ENCODE measurements around the gene MAML3.

DNA sequence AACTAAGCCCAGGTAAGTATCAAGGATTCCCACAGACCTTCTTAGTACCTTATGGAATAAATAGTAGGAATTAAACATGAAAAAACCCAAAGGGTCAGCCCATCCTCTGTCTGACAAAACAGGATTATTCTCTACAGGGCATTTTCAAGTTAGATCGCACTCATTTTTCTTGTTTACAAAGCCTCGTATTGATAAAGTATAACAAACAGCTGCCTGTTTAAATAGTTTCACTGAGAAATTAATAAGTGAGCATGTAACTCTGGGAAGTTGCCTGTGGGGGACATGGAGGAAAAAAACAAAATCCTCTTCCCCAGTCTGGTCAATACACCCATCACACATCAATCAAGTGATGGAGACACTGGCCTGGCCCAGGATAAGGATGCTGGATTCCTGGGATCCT lies 48.5 kb downstream of the MAML3 start:
- TF ChIP-seq EP300 (IDR thresholded peaks at IDR 0.05) (no peak), POLR2AphosphoS5 (IDR thresholded peaks at IDR 0.05) (no peak)
- TF ChIP-seq, protein P1, sequence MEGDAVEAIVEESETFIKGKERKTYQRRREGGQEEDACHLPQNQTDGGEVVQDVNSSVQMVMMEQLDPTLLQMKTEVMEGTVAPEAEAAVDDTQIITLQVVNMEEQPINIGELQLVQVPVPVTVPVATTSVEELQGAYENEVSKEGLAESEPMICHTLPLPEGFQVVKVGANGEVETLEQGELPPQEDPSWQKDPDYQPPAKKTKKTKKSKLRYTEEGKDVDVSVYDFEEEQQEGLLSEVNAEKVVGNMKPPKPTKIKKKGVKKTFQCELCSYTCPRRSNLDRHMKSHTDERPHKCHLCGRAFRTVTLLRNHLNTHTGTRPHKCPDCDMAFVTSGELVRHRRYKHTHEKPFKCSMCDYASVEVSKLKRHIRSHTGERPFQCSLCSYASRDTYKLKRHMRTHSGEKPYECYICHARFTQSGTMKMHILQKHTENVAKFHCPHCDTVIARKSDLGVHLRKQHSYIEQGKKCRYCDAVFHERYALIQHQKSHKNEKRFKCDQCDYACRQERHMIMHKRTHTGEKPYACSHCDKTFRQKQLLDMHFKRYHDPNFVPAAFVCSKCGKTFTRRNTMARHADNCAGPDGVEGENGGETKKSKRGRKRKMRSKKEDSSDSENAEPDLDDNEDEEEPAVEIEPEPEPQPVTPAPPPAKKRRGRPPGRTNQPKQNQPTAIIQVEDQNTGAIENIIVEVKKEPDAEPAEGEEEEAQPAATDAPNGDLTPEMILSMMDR (IDR thresholded peaks at IDR 0.05): no peak

All from upper lobe of left lung (tissue), 4 donors.